Smooth muscle cell (in vitro differentiated cells): Measurements from ENCODE around the gene PALD1. TPM values are rescaled to one million over a fixed set of nuclear protein-coding genes. Genes with fewer than 3 reads are reported as not detected.
"Not testable (repeated sequence)": the region's sequence is repeated elsewhere in the genome, so short reads cannot be mapped to it uniquely, and the experiment has no call there.

Experiments used
- DNase-seq: peaks from one replicate; lab custom pipeline; 2025; ENCODE audit not compliant: unreplicated experiment; lab: John Stamatoyannopoulos, UW
- H2AFZ ChIP-seq: fragments of 200-600 bp; sonication (generic); 2 replicates; pipeline ENCODE4 v1.6.0; 2016; ENCODE audit warnings: antibody characterized with exemption, low read depth, mild to moderate bottlenecking
- H3F3A ChIP-seq: fragments of 200-600 bp; sonication (generic); 2 replicates; pipeline ENCODE4 v1.6.0; 2017; ENCODE audit warnings: antibody characterized with exemption, low read depth
- H3K27ac ChIP-seq: fragments of 200-600 bp; sonication (generic); 2 replicates; pipeline ENCODE4 v1.5.1; 2016; ENCODE audit warnings: low read depth, mild to moderate bottlenecking
- H3K27me3 ChIP-seq: fragments of 200-600 bp; sonication (generic); 2 replicates; pipeline ENCODE4 v1.6.1; 2016; ENCODE audit warnings: low read depth, mild to moderate bottlenecking
- H3K36me3 ChIP-seq: fragments of 200-600 bp; sonication (generic); 2 replicates; pipeline ENCODE4 v1.5.1; 2016; ENCODE audit warnings: low read depth
- H3K4me1 ChIP-seq: fragments of 200-600 bp; sonication (generic); 2 replicates; pipeline ENCODE4 v1.5.1; 2016; ENCODE audit warnings: low read depth
- H3K4me2 ChIP-seq: fragments of 200-600 bp; sonication (generic); 2 replicates; pipeline ENCODE4 v1.6.0; 2016; ENCODE audit warnings: mild to moderate bottlenecking
- H3K4me3 ChIP-seq: fragments of 200-600 bp; sonication (generic); 2 replicates; pipeline ENCODE4 v1.5.1; 2016; ENCODE audit warnings: mild to moderate bottlenecking
- H3K79me2 ChIP-seq: fragments of 200-600 bp; sonication (generic); 2 replicates; pipeline ENCODE4 v1.6.0; 2016; ENCODE audit warnings: low read depth, mild to moderate bottlenecking
- H3K9ac ChIP-seq: fragments of 200-600 bp; sonication (generic); 2 replicates; pipeline ENCODE4 v1.6.0; 2016; ENCODE audit warnings: low read depth
- H3K9me3 ChIP-seq: fragments of 200-600 bp; sonication (generic); replicated peaks from 2 replicates; pipeline ENCODE4 v1.5.1; 2016; ENCODE audit warnings: low read depth
- H4K20me1 ChIP-seq: fragments of 200-600 bp; sonication (generic); 2 replicates; pipeline ENCODE4 v1.6.0; 2016; ENCODE audit warnings: low read depth
- WGBS: methylation state at CpG from one replicate; pipeline ENCODE4 v1.1.7; 2016; ENCODE audit warnings: low lambda C conversion rate; 5-methylcytosine and 5-hydroxymethylcytosine counted together
- polyA plus RNA-seq: library from polyadenylated mRNA; unstranded; fragments of >200 nt; fragmentation: Nextera tagmentation; extraction: Ambion mirVana; gene quantifications from 2 replicates; pipeline ENCODE4 v1.2.1, GENCODE V29; 2016
- total RNA-seq: library from RNA; depleted of rRNA; stranded (reverse); fragments of >200 nt; gene quantifications from 2 replicates; pipeline ENCODE4 v1.2.3, GENCODE V29; 2014
- TF ChIP-seq, protein P1 (sequence below): fragments of 200-600 bp; sonication (generic); IDR thresholded peaks from 2 replicates; pipeline ENCODE4 v1.5.1; 2017; ENCODE audit warnings: borderline replicate concordance, mild to moderate bottlenecking, antibody characterized with exemption; ENCODE audit not compliant: insufficient read depth, poor library complexity, severe bottlenecking

Gene PALD1
- total and polyA plus RNA-seq, 2 experiments from 2014 or later: 1.4 to 2.2 TPM

DNA sequence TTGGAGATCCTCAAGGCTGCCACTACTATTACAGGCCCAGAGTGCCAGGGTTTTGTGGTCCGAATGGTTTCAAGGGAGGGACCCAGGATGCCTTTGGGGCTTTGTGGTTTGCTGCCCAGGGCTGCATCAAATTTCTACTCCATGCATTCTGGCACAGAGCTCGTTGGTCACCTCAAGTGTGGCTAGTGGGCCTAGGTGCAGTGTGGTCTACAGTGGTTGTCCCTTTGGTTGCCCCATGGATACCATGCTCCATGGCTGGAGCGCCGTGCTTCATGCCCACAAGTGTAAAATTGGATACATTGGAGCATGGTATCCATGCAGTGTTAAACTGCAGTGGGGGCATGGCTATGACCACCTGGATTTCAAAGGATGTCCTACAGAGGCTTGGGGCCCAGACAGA, 129.4 kb downstream of the PALD1 start:
- Histone ChIP-seq H3K9ac (no peak overlapping the region), H3K79me2 (no peaks in the 10 kb centered on the region), H3K36me3 (no peaks in the 10 kb centered on the region), H3K4me3 (no peak overlapping the region), H3K27ac (no peak overlapping the region), H3K9me3 (no peaks in the 10 kb centered on the region), H4K20me1 (no peaks in the 10 kb centered on the region), H3K4me1 (no peaks in the 10 kb centered on the region), H3K4me2 (no peak overlapping the region), H3K27me3 (no peaks in the 10 kb centered on the region), H3F3A (no peaks in the 10 kb centered on the region), H2AFZ (no peak overlapping the region)
- WGBS: 94% methylated on average over 4 of the region's 4 CpGs
- TF ChIP-seq, protein P1, sequence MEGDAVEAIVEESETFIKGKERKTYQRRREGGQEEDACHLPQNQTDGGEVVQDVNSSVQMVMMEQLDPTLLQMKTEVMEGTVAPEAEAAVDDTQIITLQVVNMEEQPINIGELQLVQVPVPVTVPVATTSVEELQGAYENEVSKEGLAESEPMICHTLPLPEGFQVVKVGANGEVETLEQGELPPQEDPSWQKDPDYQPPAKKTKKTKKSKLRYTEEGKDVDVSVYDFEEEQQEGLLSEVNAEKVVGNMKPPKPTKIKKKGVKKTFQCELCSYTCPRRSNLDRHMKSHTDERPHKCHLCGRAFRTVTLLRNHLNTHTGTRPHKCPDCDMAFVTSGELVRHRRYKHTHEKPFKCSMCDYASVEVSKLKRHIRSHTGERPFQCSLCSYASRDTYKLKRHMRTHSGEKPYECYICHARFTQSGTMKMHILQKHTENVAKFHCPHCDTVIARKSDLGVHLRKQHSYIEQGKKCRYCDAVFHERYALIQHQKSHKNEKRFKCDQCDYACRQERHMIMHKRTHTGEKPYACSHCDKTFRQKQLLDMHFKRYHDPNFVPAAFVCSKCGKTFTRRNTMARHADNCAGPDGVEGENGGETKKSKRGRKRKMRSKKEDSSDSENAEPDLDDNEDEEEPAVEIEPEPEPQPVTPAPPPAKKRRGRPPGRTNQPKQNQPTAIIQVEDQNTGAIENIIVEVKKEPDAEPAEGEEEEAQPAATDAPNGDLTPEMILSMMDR: no peak
- no peak for DNase-seq

DNA sequence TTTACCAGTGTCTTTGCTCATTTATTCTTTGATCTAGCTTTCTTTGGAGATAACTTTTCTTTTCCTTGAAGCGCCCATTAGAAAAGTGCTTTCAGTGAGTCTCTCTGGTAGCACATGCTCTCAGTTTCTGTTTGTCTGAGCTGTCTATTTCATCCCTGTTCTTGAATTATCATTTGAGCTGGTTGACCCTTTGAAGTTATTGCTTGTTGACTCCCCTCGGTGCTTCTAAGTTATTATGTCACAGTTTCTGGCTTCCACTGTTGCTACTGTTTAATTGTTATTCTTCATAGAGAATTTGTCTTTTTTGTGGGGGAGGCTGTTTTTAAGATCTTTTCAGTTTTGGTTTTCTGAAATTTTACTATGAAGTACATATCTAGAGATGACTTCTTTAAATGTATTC, 135.4 kb downstream of the PALD1 start:
- 85% methylated on average over 2 of the region's 2 CpGs for WGBS
- no peaks in the 10 kb centered on the region for H3K9me3 ChIP-seq
- no peak overlapping the region for H3K9ac ChIP-seq
- H3K27ac ChIP-seq: no peak overlapping the region
- H3K36me3 ChIP-seq: no peaks in the 10 kb centered on the region
- no peaks in the 10 kb centered on the region for H3K79me2 ChIP-seq
- H3K4me1 ChIP-seq: no peaks in the 10 kb centered on the region
- H3K4me2 ChIP-seq: no peak overlapping the region
- no peak overlapping the region for H3K4me3 ChIP-seq
- H4K20me1 ChIP-seq: no peaks in the 10 kb centered on the region
- no peak overlapping the region for H2AFZ ChIP-seq
- TF ChIP-seq, protein P1: no peak
- no peaks in the 10 kb centered on the region for H3K27me3 ChIP-seq
- no peaks in the 10 kb centered on the region for H3F3A ChIP-seq
- no peak for DNase-seq

GRCh38 chr10:70614364-70614763, 135.8 kb downstream of the PALD1 start:
- 98% methylated on average over 3 of the region's 3 CpGs for WGBS
- not testable (repeated sequence) for H3K4me2 ChIP-seq, DNase-seq, H3K36me3 ChIP-seq, H3F3A ChIP-seq, H4K20me1 ChIP-seq, H3K27me3 ChIP-seq, H3K27ac ChIP-seq, H3K4me3 ChIP-seq, H3K79me2 ChIP-seq, H3K9ac ChIP-seq, H2AFZ ChIP-seq, H3K4me1 ChIP-seq, H3K9me3 ChIP-seq

DNA sequence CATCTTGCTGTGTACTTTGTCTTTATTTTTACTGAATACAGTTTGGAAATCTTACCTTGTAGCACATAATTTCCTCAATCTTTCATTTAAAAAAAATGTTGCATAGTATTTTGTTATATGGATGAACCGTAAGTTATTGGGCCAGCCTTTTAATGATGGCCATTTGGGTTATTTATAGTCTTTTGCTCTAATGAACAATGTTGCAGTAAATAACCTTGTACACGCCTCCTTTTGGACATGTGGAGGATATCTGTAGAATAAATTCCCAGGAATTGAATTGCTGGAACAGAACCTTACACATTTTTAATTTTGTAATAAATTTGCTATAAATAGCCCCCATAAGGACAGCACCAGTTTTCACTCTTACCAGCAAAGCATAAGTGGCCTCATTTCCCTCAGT, 136.6 kb downstream of the PALD1 start:
- no peak overlapping the region for H2AFZ ChIP-seq

More for the DNA sequence above, 136.6 kb downstream of the PALD1 start:
- Histone ChIP-seq H3K4me3 (no peak overlapping the region), H3K27me3 (no peaks in the 10 kb centered on the region), H3K4me1 (no peaks in the 10 kb centered on the region), H3K9ac (no peak overlapping the region), H3K79me2 (no peaks in the 10 kb centered on the region), H3K9me3 (peaks cover 4% of the 10 kb centered on the region), H3K4me2 (no peak overlapping the region), H4K20me1 (no peaks in the 10 kb centered on the region), H3F3A (no peaks in the 10 kb centered on the region), H3K36me3 (no peaks in the 10 kb centered on the region), H3K27ac (no peak overlapping the region)
- 98% methylated on average over 2 of the region's 2 CpGs for WGBS
- DNase-seq: no peak
- TF ChIP-seq, protein P1: no peak
